NCI-H345 treated with DMSO at 0.1 percent for 48 hours (cell line): ENCODE results near the gene MEGF6.

Experiments used
- DNase-seq: peaks from one replicate; lab custom pipeline; 2025; ENCODE audit not compliant: unreplicated experiment; lab: John Stamatoyannopoulos, UW

The MEGF6 gene

GRCh38 chr1:3645666-3646355 lies 34.5 kb upstream of the MEGF6 start:
- DNase-seq = no peak

- no peak for DNase-seq
Observed at GRCh38 chr1:3645247-3645646, 33.9 kb upstream of the MEGF6 start.

GRCh38 chr1:3644273-3644672 lies 33.0 kb upstream of the MEGF6 start:
- no peak for DNase-seq

GRCh38 chr1:3642919-3643675 lies 31.8 kb upstream of the MEGF6 start:
- no peak for DNase-seq

GRCh38 chr1:3641816-3642215 lies 30.5 kb upstream of the MEGF6 start:
- no peak for DNase-seq

GRCh38 chr1:3641046-3641760 lies 29.9 kb upstream of the MEGF6 start:
- DNase-seq = no peak

- DNase-seq = no peak
Observed at GRCh38 chr1:3640121-3640837, 29.0 kb upstream of the MEGF6 start.

- DNase-seq = no peak
Observed at GRCh38 chr1:3639397-3639911, 28.1 kb upstream of the MEGF6 start.

- no peak for DNase-seq
Observed at GRCh38 chr1:3638676-3639075, 27.4 kb upstream of the MEGF6 start.

- no peak for DNase-seq
Observed at GRCh38 chr1:3638027-3638426, 26.7 kb upstream of the MEGF6 start.

- no peak for DNase-seq
Observed at GRCh38 chr1:3636531-3636930, 25.2 kb upstream of the MEGF6 start.

GRCh38 chr1:3636080-3636479 lies 24.8 kb upstream of the MEGF6 start:
- no peak for DNase-seq

GRCh38 chr1:3634059-3634800 lies 22.9 kb upstream of the MEGF6 start:
- no peak for DNase-seq

- DNase-seq = no peak
Observed at GRCh38 chr1:3633344-3634058, 22.2 kb upstream of the MEGF6 start.

GRCh38 chr1:3632716-3633343 lies 21.5 kb upstream of the MEGF6 start:
- no peak for DNase-seq

- DNase-seq = no peak
Observed at GRCh38 chr1:3632298-3632697, 21.0 kb upstream of the MEGF6 start.

- DNase-seq = no peak
Observed at GRCh38 chr1:3631320-3632260, 20.3 kb upstream of the MEGF6 start.

- DNase-seq = no peak
Observed at GRCh38 chr1:3630914-3631313, 19.6 kb upstream of the MEGF6 start.
